Activated CD4-positive, CD25-positive, alpha-beta regulatory T cell treated with anti-CD3 and anti-CD28 coated beads, Interleukin-2, amount 50 U/mL, for 72 hours (primary cell): ENCODE data around the gene LMCD1.

Experiments used
- DNase-seq: peaks from one replicate; pipeline ENCODE4 v3.0.0; 2021

LMCD1 gene

GRCh38 chr3:8484409-8485140 lies 17.0 kb upstream of the LMCD1 start:
- DNase-seq, result no peak

GRCh38 chr3:8485141-8485870 lies 16.3 kb upstream of the LMCD1 start:
- DNase-seq, result no peak

DNA sequence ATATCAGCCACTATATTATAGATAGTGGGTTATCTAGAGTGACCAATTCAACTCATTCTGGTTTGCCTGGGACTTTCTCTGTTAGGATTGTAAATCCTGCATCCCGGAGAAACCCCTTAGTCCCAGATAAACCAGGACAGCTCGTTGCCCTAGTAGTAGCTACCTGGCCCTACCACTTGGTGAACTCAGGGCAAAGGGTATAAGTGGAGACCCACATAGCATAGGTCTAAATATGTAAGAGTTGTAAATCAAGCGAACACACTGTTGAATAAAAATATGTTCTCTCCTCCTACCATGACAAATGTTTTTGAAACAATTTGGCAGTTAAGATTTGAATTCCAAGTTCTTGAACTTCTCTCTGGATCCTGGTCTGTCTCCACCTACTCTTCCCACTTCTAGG lies 15.7 kb upstream of the LMCD1 start:
- DNase-seq, result no peak

DNA sequence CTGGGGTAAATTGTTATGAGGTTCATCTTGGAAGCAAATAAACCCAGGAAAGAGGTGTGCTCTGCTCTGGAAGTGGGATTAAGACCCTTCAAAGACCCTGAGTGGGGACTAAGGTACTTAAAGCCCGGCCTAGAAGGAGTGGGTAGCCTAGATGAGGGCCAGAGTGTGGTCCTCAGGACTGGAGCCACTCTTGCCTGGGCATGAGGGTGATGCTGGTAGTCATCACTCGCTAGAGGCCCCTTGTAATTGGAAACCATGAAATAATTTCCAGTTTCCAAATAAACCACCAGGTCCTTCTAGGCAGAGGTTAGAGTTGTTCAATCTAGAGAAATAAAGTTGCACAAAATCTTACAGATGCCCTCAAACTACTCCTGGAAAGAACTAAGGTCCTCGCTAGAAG lies 15.2 kb upstream of the LMCD1 start:
- no peak for DNase-seq

GRCh38 chr3:8486936-8487335 lies 14.7 kb upstream of the LMCD1 start:
- DNase-seq, result no peak

DNA sequence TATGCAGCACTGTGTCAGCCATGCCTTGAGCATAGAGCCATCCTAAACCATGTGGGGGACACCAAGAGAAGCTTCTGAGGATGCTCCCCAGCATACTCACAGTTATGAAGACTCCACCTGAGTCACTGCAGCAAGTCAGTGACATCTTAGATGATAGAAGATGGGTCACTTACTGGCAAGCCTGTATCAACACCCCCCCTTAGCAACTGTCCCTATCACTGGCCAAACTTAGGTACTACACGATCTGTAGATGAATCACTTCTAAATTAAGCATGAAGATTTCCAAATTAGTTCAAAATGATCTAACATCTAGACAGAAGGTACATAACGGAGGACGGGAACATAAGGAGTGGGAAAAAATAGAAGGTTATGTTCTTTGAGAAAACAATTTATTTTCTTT lies 13.2 kb upstream of the LMCD1 start:
- no peak for DNase-seq

DNA sequence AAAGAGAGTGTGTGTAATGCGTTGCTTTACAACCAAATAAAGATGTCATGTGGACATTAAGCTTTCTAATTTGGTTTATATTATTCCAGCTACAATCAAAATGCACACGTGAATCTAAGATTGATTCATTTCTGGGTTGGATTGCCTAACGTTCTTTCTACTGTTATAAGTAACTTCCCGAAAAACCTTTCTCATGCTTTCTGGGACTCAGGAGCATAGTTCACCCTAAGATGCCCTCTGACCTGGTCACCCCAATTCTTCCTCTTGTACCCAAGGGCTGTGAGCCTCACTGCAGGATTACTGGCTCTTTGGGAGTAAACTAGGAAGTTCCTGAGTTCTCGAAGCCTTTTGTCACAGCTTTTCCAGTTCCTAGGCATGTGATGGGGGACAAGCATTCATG lies 12.7 kb upstream of the LMCD1 start:
- no peak for DNase-seq

DNA sequence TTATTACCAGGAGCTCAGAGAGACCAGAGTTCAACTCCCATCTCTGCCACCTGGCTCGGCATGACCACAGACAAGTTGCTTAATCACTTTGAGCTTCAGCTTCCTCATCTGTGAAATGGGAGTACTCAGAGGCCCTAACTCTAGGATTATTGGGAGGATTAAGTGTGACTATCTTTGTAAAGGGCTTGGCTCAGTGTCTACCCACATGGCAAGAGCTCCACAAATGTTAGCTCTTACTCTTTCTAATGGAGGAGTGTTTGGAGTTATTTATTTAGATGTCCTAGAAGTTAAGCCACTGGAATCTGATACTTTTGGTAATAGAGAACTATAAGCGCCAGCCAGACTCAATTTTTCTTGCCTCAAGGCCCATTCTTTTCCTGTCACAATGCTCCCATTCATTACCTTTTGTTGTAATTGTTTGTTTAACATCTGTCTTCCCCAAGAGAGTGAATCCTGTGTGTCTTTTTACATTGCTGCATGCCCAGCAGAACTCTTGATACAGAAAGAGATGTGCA lies 12.3 kb upstream of the LMCD1 start:
- no peak for DNase-seq

- no peak for DNase-seq
These were observed 11.5 kb upstream of the LMCD1 start for GRCh38 chr3:8490079-8490552.

- DNase-seq, result no peak
These were observed 10.1 kb upstream of the LMCD1 start for GRCh38 chr3:8491271-8492144.

DNA sequence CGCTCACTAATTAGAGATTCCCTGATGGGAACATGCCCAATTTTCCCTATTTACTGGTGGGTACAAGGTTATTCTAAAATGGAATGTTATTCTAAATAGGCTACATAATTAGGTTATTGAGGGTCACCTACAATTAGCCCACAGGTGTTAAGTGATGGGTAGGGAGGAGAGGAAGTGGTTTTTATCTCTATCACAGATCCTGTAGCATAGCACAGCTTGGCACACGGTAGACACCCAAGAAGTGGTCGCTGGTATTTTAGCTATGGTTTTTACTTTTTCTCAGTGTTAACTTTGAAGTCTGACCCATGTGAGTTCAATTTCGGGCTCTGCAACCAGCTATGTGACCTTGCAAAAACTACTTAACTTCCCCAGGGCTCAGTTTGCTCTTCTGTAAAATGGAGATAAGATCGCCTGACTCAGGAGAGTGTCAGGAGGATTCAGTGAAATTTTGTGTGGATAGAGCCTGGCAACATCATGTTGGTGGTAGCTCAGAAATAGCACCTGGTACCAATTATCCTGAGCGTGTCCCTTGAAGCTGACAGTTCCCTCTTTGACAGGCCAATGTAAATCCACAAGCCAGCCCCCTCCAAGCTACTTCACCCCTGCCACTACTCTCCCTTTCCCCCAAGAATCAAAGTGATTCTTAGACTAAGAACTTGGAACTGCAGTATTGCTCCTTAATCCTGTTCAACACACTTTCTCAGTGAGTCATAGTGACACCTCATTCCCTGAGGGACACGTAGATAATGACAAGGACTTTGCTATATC lies 8.7 kb upstream of the LMCD1 start:
- DNase-seq, result no peak

- no peak for DNase-seq
These were observed 7.9 kb upstream of the LMCD1 start for GRCh38 chr3:8493744-8494143.

- DNase-seq, result no peak
These were observed 7.3 kb upstream of the LMCD1 start for GRCh38 chr3:8494327-8494726.

GRCh38 chr3:8497582-8497981 lies 4.0 kb upstream of the LMCD1 start:
- no peak for DNase-seq

DNA sequence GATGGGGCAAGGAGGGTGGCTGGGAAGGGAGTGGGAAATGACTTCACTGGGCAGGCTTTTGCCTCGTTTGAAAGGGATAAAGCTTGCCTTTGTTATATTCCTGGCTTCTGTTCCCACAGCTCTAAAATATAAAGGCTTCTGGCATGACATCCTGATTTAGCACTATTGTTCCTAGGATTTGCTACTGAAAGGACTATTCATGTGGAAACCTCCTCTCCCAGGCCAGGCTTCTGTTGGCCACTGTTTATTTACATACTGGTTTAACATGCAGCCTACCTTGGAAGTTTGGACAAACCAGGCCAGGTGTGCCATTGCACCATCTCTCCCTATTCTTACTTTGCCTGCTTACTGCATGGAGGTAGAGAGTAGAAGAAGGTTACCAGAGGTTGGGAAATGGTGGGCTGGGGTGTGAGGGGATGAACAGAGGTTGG lies 2.4 kb upstream of the LMCD1 start:
- no peak for DNase-seq

- no peak for DNase-seq
These were observed 1.2 kb upstream of the LMCD1 start for GRCh38 chr3:8500319-8500988.

DNA sequence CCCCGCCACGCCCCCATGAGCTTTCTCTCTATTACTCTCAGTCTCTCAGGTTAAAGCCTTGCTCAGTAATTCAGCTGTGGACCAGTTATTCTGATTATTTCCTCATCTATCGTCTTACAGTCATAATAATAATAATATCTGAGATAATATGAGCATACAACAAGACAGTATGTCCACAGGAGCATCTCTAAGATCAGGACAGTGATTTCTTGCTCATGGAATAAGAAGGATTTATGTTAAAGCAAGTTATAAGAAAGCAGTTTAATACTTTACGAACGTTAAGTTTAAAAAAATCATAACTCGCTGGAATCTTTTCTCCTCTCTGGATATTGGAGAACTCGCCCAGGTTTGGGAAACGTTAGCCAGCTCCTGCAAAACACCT lies 643 bp upstream of the LMCD1 start:
- DNase-seq, result no peak

- no peak for DNase-seq
These were observed 1.8 kb downstream of the LMCD1 start for GRCh38 chr3:8503461-8503860.

- DNase-seq, result no peak
These were observed 2.4 kb downstream of the LMCD1 start for GRCh38 chr3:8503871-8504610.

- DNase-seq, result no peak
These were observed 3.0 kb downstream of the LMCD1 start for GRCh38 chr3:8504611-8504973.

DNA sequence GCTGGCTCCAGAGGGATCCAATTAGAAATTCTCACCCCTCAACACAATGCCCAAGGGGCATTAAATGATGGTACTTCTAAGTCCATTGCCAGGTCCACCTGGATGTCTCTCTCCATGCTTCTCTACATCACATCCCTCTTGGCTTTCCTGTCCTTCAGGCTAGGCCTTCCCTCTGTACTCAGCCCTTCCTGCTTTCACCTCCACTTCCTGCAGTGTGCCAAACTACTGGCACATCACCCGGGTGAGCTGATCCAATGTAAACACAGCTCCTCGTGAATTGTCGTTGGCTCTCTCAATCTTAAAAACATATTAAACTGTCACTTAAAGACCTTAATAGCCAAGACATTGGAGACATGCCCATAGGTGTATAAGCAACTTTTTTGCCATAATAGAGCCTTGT lies 4.0 kb downstream of the LMCD1 start:
- DNase-seq, result no peak
